ENCODE results near the gene TMCO4. TPM values are rescaled to one million over a fixed set of nuclear protein-coding genes. Genes with fewer than 3 reads are reported as not detected.

TMCO4 gene
- total RNA-seq: 10.2 and 10.5 TPM in 2 replicates

GRCh38 chr1:19799230-19800075 lies at the start of gene TMCO4:
TMCO4 (minus strand) TSS chr1:19799916; CDS start chr1:19780758, 19,158 bp downstream.

GRCh38 chr1:19814681-19815503 lies 15.2 kb upstream of the TMCO4 start, which contains the start of gene RNF186:
RNF186 (minus strand) TSS chr1:19815283; CDS start chr1:19815101, 182 bp downstream.

GRCh38 chr1:19664453-19665185 lies 135.1 kb downstream of the TMCO4 start, which contains the start of gene HTR6:
HTR6 (plus strand) TSS chr1:19664875; CDS start chr1:19665754, 879 bp downstream.

GRCh38 chr1:19643602-19644394 lies 155.9 kb downstream of the TMCO4 start, which contains the start of gene NBL1:
NBL1 (plus strand) TSS chr1:19644311; CDS start chr1:19655031, 10,720 bp downstream.

Other genes with a start within 250 kb of the TMCO4 start
- gene NBL1, start 155.6 kb downstream of the TMCO4 start, total RNA-seq: 49.4 and 69.3 TPM in 2 replicates
- not detected in 2 replicates for gene HTR6, start 135.0 kb downstream of the TMCO4 start, total RNA-seq
- not detected in 2 replicates for gene RNF186, start 15.4 kb upstream of the TMCO4 start, total RNA-seq
- gene OTUD3, start 82.5 kb upstream of the TMCO4 start, total RNA-seq: 1.5 and 1.6 TPM in 2 replicates
- not detected in 2 replicates for gene PLA2G2E, start 123.7 kb upstream of the TMCO4 start, total RNA-seq
- gene PLA2G2A, start 179.7 kb upstream of the TMCO4 start, total RNA-seq: not detected in 2 replicates